Measurements from ENCODE around the gene EID1.

DNA sequence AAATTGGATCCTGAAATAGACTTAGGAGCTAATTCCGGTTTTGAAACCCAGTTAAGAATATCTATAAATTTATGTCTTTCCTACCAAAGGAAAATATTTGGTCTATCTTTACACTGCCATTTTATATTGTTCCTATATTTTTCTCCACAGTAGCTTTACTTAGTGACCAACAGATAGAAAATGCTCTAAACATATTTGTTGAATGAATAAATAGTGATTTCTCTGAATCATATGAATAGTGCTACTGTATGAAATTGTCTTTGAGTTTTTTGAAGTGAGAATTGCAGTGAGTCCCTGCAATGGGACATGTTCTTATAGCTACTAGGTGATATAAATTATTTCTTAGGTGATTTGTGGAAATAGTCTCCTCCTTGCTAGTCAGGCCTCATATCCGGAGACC, 18.5 kb upstream of the EID1 start:
- TF ChIP-seq, protein P1, sequence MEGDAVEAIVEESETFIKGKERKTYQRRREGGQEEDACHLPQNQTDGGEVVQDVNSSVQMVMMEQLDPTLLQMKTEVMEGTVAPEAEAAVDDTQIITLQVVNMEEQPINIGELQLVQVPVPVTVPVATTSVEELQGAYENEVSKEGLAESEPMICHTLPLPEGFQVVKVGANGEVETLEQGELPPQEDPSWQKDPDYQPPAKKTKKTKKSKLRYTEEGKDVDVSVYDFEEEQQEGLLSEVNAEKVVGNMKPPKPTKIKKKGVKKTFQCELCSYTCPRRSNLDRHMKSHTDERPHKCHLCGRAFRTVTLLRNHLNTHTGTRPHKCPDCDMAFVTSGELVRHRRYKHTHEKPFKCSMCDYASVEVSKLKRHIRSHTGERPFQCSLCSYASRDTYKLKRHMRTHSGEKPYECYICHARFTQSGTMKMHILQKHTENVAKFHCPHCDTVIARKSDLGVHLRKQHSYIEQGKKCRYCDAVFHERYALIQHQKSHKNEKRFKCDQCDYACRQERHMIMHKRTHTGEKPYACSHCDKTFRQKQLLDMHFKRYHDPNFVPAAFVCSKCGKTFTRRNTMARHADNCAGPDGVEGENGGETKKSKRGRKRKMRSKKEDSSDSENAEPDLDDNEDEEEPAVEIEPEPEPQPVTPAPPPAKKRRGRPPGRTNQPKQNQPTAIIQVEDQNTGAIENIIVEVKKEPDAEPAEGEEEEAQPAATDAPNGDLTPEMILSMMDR (IDR thresholded peaks at IDR 0.05; ENCODE audit: low read length): no peak
- TF ChIP-seq EZH2 (IDR thresholded peaks at IDR 0.05; ENCODE audit: borderline replicate concordance, low read length): no peak

Measured in OCI-LY1 (cell line).